Transverse colon (tissue), 4 donors: ENCODE measurements around the gene TACC2. TPM values are rescaled to one million over a fixed set of nuclear protein-coding genes. Genes with fewer than 3 reads are reported as not detected.

Experiments used
- DNase-seq: peaks from one replicate; pipeline ENCODE4 v3.0.0-alpha.2; 2019
- H3K27ac ChIP-seq, 4 donors: fragments of 200-600 bp; sonication (generic); 2 replicates each; pipeline ENCODE4 v1.5.1; 2016 to 2018; ENCODE audit warnings: inconsistent platforms in 4 of 4
- H3K27me3 ChIP-seq: fragments of 200-600 bp; sonication (generic); 2 replicates; pipeline ENCODE4 v1.5.1; 2017; ENCODE audit warnings: inconsistent platforms
- H3K36me3 ChIP-seq, 4 donors: fragments of 200-600 bp; sonication (generic); 2 replicates each; pipeline ENCODE4 v1.5.1; 2017 to 2019; ENCODE audit warnings: inconsistent platforms in 4 of 4
- H3K4me1 ChIP-seq, 4 donors: fragments of 200-600 bp; sonication (generic); 2 replicates each; pipeline ENCODE4 v1.5.1; 2017 to 2020; ENCODE audit warnings: inconsistent platforms in 4 of 4
- H3K4me3 ChIP-seq, 4 donors: fragments of 200-600 bp; sonication (generic); 1 replicate in 1 of 4; 2 replicates in 3 of 4; pipeline versions ENCODE4 v1.5.1 to v1.6.1; 2017 to 2019; ENCODE audit warnings: inconsistent platforms in 4 of 4
- H3K9me3 ChIP-seq, 2 donors: fragments of 200-600 bp; sonication (generic); 2 replicates each; pipeline ENCODE4 v1.5.1; 2017 to 2019; ENCODE audit warnings: inconsistent platforms in 2 of 2
- EP300 ChIP-seq: sonication (generic); formaldehyde crosslinking; IDR thresholded peaks from one replicate; pipeline ENCODE4 v1.6.1; 2017; ENCODE audit warnings: antibody characterized with exemption, low read depth
- POLR2A ChIP-seq: fragments of 450-650 bp; IDR thresholded peaks from one replicate; pipeline ENCODE4 v1.6.1; 2016; ENCODE audit warnings: antibody characterized with exemption, mild to moderate bottlenecking, moderate library complexity
- POLR2AphosphoS5 ChIP-seq, 3 donors: sonication (generic); formaldehyde crosslinking; IDR thresholded peaks; one replicate each; pipeline ENCODE4 v1.6.1; 2016; ENCODE audit warnings: antibody characterized with exemption in 3 of 3
- WGBS, 2 donors: methylation state at CpG; one replicate each; pipeline ENCODE4 v1.1.5; 2018; ENCODE audit warnings: low coverage in 1 of 2; 5-methylcytosine and 5-hydroxymethylcytosine counted together
- in situ Hi-C, 4 donors: fragments of 200-750 bp; cut with MboI; loops; one replicate each; pipeline versions ENCODE4 v1.15.0 to v1.15.1; 2017; ENCODE audit warnings: low sequenced_read_pairs in 3 of 4, low pct_ligation_motif_present in 1 of 4, low pct_unique_long_range_greater_than_20kb in 1 of 4
- intact Hi-C: fragments of 100-400 bp; cut with DNase I; formaldehyde crosslinking; loops from one replicate; pipeline ENCODE4 v1.15.1; 2023; ENCODE audit warnings: low total_unique reads
- small RNA-seq, 4 donors: library from RNA; depleted of rRNA; stranded (forward); fragments of <200 nt; gene quantifications; one replicate each; pipeline ENCODE3, GENCODE V24; 2016
- total RNA-seq, 4 donors: library from RNA; depleted of rRNA; stranded (reverse); fragments of >200 nt; gene quantifications; one replicate each; pipeline ENCODE4 v1.1.0, GENCODE V29; 2016
- TF ChIP-seq, protein P1 (sequence below), 5 experiments: fragments of 200-600 bp in 3 of 5; fragments of 450-650 bp in 2 of 5; sonication (generic) in 3 of 5; IDR thresholded peaks; 1 replicate in 2 of 5; 2 replicates in 3 of 5; pipeline ENCODE4 v1.5.1; 2016 to 2017; ENCODE audit warnings: antibody characterized with exemption in 5 of 5, inconsistent platforms in 3 of 5, mild to moderate bottlenecking in 2 of 5, moderate library complexity in 1 of 5

Gene TACC2
- total RNA-seq, 4 donors from 2014 or later: 65.9 to 178 (median 101) TPM

DNA sequence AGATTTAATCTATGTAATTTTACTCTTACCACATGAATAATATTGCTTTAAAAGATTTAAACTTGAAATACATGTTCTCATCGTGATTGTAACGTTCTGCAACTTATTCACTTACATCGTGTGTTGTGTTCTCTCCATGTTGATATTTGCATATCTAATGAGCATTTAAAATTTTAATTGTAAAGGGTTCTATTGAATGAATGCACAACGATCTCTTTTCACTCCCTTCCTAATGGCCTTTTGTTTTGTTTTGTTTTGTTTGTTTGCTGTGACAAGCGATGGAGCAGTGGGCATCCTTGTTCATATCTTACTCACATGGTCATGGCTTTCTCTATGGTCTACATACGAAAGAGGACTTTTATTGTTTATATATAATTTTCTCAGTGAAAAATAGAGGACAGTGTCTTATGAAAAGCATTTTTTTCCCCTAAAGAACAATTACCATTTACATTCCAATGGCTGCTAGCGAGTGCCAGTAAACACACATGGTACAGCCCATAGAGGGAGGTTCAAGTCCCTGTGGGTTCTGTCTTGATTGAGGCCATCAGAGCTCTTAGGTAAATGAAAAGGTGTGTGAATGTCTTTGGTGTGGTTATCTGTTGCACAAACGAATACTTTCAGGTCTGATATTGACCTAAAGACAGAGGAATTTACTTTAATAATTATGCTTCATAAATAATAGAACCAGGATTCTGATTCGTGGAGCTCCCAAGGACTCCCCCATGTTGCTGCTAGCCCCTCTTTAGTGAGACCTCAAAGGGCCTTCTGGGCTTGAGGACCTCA, 314.5 kb downstream of the TACC2 start:
- TF ChIP-seq POLR2AphosphoS5 (IDR thresholded peaks at IDR 0.05) (no peak), POLR2A (no peak), EP300 (no peak)
- TF ChIP-seq, protein P1, sequence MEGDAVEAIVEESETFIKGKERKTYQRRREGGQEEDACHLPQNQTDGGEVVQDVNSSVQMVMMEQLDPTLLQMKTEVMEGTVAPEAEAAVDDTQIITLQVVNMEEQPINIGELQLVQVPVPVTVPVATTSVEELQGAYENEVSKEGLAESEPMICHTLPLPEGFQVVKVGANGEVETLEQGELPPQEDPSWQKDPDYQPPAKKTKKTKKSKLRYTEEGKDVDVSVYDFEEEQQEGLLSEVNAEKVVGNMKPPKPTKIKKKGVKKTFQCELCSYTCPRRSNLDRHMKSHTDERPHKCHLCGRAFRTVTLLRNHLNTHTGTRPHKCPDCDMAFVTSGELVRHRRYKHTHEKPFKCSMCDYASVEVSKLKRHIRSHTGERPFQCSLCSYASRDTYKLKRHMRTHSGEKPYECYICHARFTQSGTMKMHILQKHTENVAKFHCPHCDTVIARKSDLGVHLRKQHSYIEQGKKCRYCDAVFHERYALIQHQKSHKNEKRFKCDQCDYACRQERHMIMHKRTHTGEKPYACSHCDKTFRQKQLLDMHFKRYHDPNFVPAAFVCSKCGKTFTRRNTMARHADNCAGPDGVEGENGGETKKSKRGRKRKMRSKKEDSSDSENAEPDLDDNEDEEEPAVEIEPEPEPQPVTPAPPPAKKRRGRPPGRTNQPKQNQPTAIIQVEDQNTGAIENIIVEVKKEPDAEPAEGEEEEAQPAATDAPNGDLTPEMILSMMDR (IDR thresholded peaks at IDR 0.05): no peak
- H3K36me3 ChIP-seq: no peaks in the 10 kb centered on the region
- DNase-seq: no peak
- peaks cover 1 to 17% (median 8%) of the 10 kb centered on the region in 4 donors for H3K4me1 ChIP-seq
- no peak overlapping the region for H3K4me3 ChIP-seq
- no peak overlapping the region for H3K27ac ChIP-seq
- H3K27me3 ChIP-seq: no peaks in the 10 kb centered on the region
- WGBS, 2 donors: 76 to 78% methylated on average over 7 to 9 of the region's 9 CpGs
- intact Hi-C loops: no loop called here
- in situ Hi-C loops: loop anchor here in 1 of 4 donors (10.0 kb wide), 1 partner anchor 131 kb away; no protein-coding TSS in a partner anchor
- H3K9me3 ChIP-seq: peaks cover 0 to 5% of the 10 kb centered on the region in 2 donors

Small RNA genes lying within 50 kb of the gene (small RNA-seq; reads per million reads assigned to genes)
- gene RF02219: 0 reads per million in 4 donors

Other genes with a start within 250 kb of the TACC2 start
- 1,000 to 10,000 TPM in 1 of 4 donors, 10 to 100 TPM in 3; 25.3 to 1,446 (median 31.4) TPM for gene ATE1, start 61.1 kb upstream of the TACC2 start, total RNA-seq
- 100 to 1,000 TPM in 2 of 4 donors, 10 to 100 TPM in 2; 71.1 to 152 (median 92.7) TPM for gene NSMCE4A, start 13.9 kb upstream of the TACC2 start, total RNA-seq